Islet of Langerhans (tissue), 1 donor: Measurements from ENCODE around the gene ADAT3.
A peak's percentile ranks its signal among the peaks of the same experiment; 100 is the strongest.

ENCODE experiments used
- FAIRE-seq: peaks from one replicate; lab custom pipeline; 2011; peaks lifted over from hg19 to GRCh38; lab: Jason Lieb, UNC

ADAT3 gene

GRCh38 chr19:1905110-1905862 is at the start of gene ADAT3, which contains the start of gene SCAMP4:
ADAT3 (plus strand) TSS chr19:1905399; CDS start chr19:1912048, 6,649 bp downstream.
SCAMP4 (plus strand) TSS chr19:1905399; CDS start chr19:1915020, 9,621 bp downstream.
- no peak for FAIRE-seq

GRCh38 chr19:1855828-1856255 is 49.4 kb upstream of the ADAT3 start:
- FAIRE-seq: no peak

- FAIRE-seq: no peak
Observed at GRCh38 chr19:1856345-1856697, 48.9 kb upstream of the ADAT3 start.

- FAIRE-seq: peak; percentile 30
Observed at GRCh38 chr19:1856698-1857603, 48.2 kb upstream of the ADAT3 start.

GRCh38 chr19:1857648-1858326 is 47.4 kb upstream of the ADAT3 start:
- no peak for FAIRE-seq

GRCh38 chr19:1858412-1859081 is 46.7 kb upstream of the ADAT3 start:
- no peak for FAIRE-seq

GRCh38 chr19:1859331-1859781 is 45.8 kb upstream of the ADAT3 start:
- FAIRE-seq: no peak

GRCh38 chr19:1860042-1860775 is 45.0 kb upstream of the ADAT3 start:
- no peak for FAIRE-seq

- FAIRE-seq: no peak
Observed at GRCh38 chr19:1860821-1861598, 44.2 kb upstream of the ADAT3 start.

GRCh38 chr19:1861599-1862031 is 43.6 kb upstream of the ADAT3 start:
- FAIRE-seq: no peak

- FAIRE-seq: no peak
Observed at GRCh38 chr19:1862068-1862423, 43.2 kb upstream of the ADAT3 start.

GRCh38 chr19:1862424-1863327 is 42.5 kb upstream of the ADAT3 start:
- FAIRE-seq: no peak

GRCh38 chr19:1863328-1863637 is 41.9 kb upstream of the ADAT3 start, which contains the start of gene KLF16:
KLF16 (minus strand) TSS chr19:1863579; CDS start chr19:1863497, 82 bp downstream.
- FAIRE-seq: no peak

GRCh38 chr19:1863638-1864479 is 41.3 kb upstream of the ADAT3 start:
- FAIRE-seq: no peak

GRCh38 chr19:1864480-1865171 is 40.6 kb upstream of the ADAT3 start:
- no peak for FAIRE-seq

- no peak for FAIRE-seq
Observed at GRCh38 chr19:1865172-1866010, 39.8 kb upstream of the ADAT3 start.
